VCaP (cell line): ENCODE results near the gene TTR.

Experiments
- H3K27ac ChIP-seq: fragments of 450-650 bp; 2 replicates; pipeline ENCODE4 v1.5.1; 2017
- CTCF ChIP-seq: fragments of 450-650 bp; conservative IDR thresholded peaks from 2 replicates; pipeline ENCODE4 v1.5.1; 2017; ENCODE audit warnings: mild to moderate bottlenecking, moderate library complexity

The TTR gene

GRCh38 chr18:31606265-31606664 lies 14.6 kb downstream of the TTR start:
- TF ChIP-seq CTCF, result no peak
- no peak overlapping the region for H3K27ac ChIP-seq

DNA sequence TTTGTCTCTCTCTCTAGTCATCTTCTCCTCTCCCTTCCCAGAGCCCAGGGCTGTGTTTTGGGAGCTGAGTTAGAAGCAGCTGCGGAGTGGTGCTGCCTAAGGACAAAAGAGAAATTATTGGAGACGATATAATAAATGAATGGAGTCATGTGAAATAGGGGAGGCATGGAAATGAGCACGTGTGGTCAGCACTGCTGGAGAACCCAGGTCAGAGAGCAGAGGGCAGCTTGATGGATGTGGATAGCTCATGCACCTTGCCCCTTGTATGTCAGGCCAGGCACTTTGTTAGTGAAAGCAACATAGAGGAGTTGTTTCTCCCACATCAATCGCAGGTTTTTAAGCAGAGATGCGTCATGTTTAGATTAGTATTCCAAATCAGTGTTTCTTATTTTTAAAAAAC lies 15.7 kb downstream of the TTR start:
- no peak for TF ChIP-seq CTCF
- H3K27ac ChIP-seq, result no peak overlapping the region

- no peak overlapping the region for H3K27ac ChIP-seq
- TF ChIP-seq CTCF, result no peak
These were observed 18.2 kb downstream of the TTR start for GRCh38 chr18:31609886-31610285.

DNA sequence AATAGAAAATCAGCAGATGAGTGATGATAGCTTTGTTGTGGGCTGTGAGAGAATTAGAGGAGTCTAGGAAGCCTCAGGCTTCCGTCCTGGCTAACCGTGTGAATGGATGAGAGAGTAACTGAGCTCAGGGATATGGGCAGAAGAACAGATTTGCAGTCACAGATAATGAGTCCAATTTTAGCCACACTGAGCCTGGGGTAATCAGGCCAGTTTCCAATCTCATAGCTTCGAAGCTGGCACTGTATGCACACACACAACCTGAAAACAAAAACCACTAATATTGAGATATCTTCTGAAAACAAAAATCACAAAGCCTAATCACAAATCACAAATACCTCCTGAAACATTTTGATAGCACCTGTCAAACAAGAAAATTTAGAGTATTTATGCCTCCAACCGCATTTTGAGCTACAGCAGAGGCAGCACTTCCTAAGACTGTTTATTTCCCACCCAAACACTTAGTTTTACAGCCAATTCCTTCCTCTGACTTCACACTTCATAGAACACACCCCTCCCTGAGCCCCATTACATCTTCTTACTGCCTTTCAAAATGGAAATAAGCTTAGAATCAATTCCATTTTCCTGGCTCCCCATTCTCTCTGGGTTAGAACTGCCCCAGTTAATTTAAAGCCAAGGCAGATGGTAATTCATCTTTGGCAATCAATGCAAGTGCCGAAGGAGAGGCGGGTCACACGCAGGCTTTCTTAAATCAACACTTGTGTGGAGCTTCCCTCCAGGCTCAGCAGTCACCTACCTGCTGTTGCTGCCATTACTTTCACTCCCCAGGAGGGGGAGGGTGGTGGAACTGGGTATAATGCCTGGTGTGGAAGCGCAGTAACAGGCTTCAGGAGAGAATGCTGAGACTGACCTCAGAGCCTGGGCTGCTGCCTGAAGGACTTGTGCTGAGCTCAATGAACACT lies 18.9 kb downstream of the TTR start:
- TF ChIP-seq CTCF, result no peak; the same call in 1 of the 2 replicates
- H3K27ac ChIP-seq, result no peak overlapping the region

- TF ChIP-seq CTCF, result no peak
- H3K27ac ChIP-seq, result no peak overlapping the region
These were observed 19.8 kb downstream of the TTR start for GRCh38 chr18:31611511-31611910.

DNA sequence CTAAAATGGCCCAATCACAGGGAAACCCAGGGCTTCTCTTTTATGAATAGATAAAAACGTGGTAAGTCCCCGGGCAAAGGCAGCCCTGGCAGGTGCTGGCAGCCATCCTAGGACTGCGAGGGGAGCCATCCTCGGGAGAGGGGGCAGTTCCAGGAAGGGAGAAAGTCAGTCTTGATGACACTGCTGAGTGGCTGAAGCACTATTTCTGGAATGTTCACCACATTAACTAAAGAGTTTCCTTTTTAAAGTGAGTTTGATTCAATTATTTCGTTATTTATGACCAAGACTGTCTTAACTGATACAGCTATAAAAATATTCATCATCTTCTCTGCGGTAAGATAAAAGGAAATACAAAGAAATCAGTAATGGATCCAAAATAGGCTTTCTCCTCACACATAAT lies 20.4 kb downstream of the TTR start:
- no peak overlapping the region for H3K27ac ChIP-seq
- TF ChIP-seq CTCF, result no peak

GRCh38 chr18:31614044-31614443 lies 22.4 kb downstream of the TTR start:
- H3K27ac ChIP-seq, result no peak overlapping the region
- no peak for TF ChIP-seq CTCF
